HEK293 (cell line): ENCODE results near the gene IP6K3.

Source experiments
- CTCF ChIA-PET: fragments of 350-600 bp; formaldehyde crosslinking; extraction: SDS; loops from one replicate; lab custom pipeline; 2021; ENCODE audit warnings: antibody characterized with exemption; lab: Yijun Ruan, JAX
- POLR2A ChIA-PET: fragments of 300-600 bp; formaldehyde crosslinking; extraction: SDS; loops from one replicate; lab custom pipeline; 2020; ENCODE audit warnings: antibody characterized with exemption, inconsistent platforms; lab: Yijun Ruan, JAX
- H3K27ac ChIP-seq: fragments of 200-500 bp; sonication (Bioruptor generic); 2 replicates; pipeline ENCODE4 v1.5.1; 2014; ENCODE audit warnings: low read depth, low read length, control low read depth, inconsistent platforms; ENCODE audit errors: extremely low read depth
- H3K36me3 ChIP-seq, 2 experiments: fragments of 200-500 bp in 1 of 2; sonication (Bioruptor generic) in 1 of 2; 1 replicate in 1 of 2; 2 replicates in 1 of 2; pipeline ENCODE4 v1.5.1; 2014 to 2017; ENCODE audit warnings: inconsistent platforms in 2 of 2, low read length in 2 of 2; ENCODE audit not compliant: control insufficient read depth in 2 of 2, insufficient read depth in 1 of 2
- H3K4me1 ChIP-seq: fragments of 200-500 bp; sonication (Bioruptor generic); 2 replicates; pipeline ENCODE4 v1.5.1; 2014; ENCODE audit warnings: mild to moderate bottlenecking, low read length, inconsistent platforms; ENCODE audit not compliant: control insufficient read depth, insufficient read depth
- H3K4me3 ChIP-seq: 2 replicates; pipeline ENCODE4 v1.5.1; 2011; ENCODE audit warnings: low read depth, mild to moderate bottlenecking, control low read depth, low read length, moderate library complexity
- H3K9me3 ChIP-seq: fragments of 200-500 bp; sonication (Bioruptor generic); 2 replicates; pipeline ENCODE4 v1.5.1; 2014; ENCODE audit warnings: low read depth, low read length, inconsistent platforms; ENCODE audit not compliant: control insufficient read depth, insufficient read depth
- GLI2 ChIP-seq: fragments of 450-650 bp; formaldehyde crosslinking; IDR thresholded peaks from 2 replicates; pipeline ENCODE4; 2017; ENCODE audit warnings: missing biosample characterization, missing genetic modification characterization, low read depth, borderline replicate concordance
- MZF1 ChIP-seq: fragments of 450-650 bp; formaldehyde crosslinking; IDR thresholded peaks from 2 replicates; pipeline ENCODE4 v1.5.1; 2017; ENCODE audit warnings: missing biosample characterization, missing genetic modification characterization, borderline replicate concordance
- SCRT1 ChIP-seq: fragments of 450-650 bp; formaldehyde crosslinking; IDR thresholded peaks from 2 replicates; pipeline ENCODE4 v1.5.1; 2016; ENCODE audit warnings: missing biosample characterization, missing genetic modification characterization, borderline replicate concordance
- SETDB1 ChIP-seq: IDR thresholded peaks from one replicate; pipeline ENCODE4 v1.6.1; 2017; ENCODE audit warnings: mild to moderate bottlenecking, low read length, moderate library complexity, mixed read lengths; ENCODE audit not compliant: insufficient read length
- SP7 ChIP-seq: fragments of 450-650 bp; formaldehyde crosslinking; IDR thresholded peaks from 2 replicates; pipeline ENCODE4 v1.5.1; 2016; ENCODE audit warnings: missing biosample characterization, missing genetic modification characterization
- ZFHX2 ChIP-seq: fragments of 450-650 bp; formaldehyde crosslinking; conservative IDR thresholded peaks from 2 replicates; pipeline ENCODE4 v1.5.1; 2016; ENCODE audit warnings: missing biosample characterization, missing genetic modification characterization
- ZNF37A ChIP-seq: fragments of 450-650 bp; IDR thresholded peaks from 2 replicates; pipeline ENCODE4 v1.5.1; 2018; ENCODE audit warnings: missing biosample characterization, missing genetic modification characterization
- ZNF529 ChIP-seq: fragments of 450-650 bp; formaldehyde crosslinking; IDR thresholded peaks from 2 replicates; pipeline ENCODE4 v1.5.1; 2017; ENCODE audit warnings: missing genetic modification characterization, missing biosample characterization; ENCODE audit not compliant: insufficient replicate concordance
- ZNF561 ChIP-seq: fragments of 450-650 bp; IDR thresholded peaks from 2 replicates; pipeline ENCODE4 v1.5.1; 2018; ENCODE audit warnings: missing biosample characterization, missing genetic modification characterization, borderline replicate concordance
- ZNF76 ChIP-seq: fragments of 450-650 bp; formaldehyde crosslinking; IDR thresholded peaks from 2 replicates; pipeline ENCODE4; 2016; ENCODE audit warnings: low read depth, missing biosample characterization, missing genetic modification characterization, borderline replicate concordance
- ZNF843 ChIP-seq: fragments of 450-650 bp; formaldehyde crosslinking; IDR thresholded peaks from 2 replicates; pipeline ENCODE4 v1.5.1; 2016; ENCODE audit warnings: missing biosample characterization, missing genetic modification characterization
- ZSCAN23 ChIP-seq: fragments of 450-650 bp; formaldehyde crosslinking; IDR thresholded peaks from 2 replicates; pipeline ENCODE4 v1.5.1; 2016; ENCODE audit warnings: missing biosample characterization, missing genetic modification characterization
- TF ChIP-seq, protein P1 (sequence below): fragments of 450-650 bp; formaldehyde crosslinking; IDR thresholded peaks from 2 replicates; pipeline ENCODE4 v1.5.1; 2016; ENCODE audit warnings: missing biosample characterization, missing genetic modification characterization, low read depth
- TF ChIP-seq, protein P2 (sequence below): fragments of 450-650 bp; formaldehyde crosslinking; IDR thresholded peaks from 2 replicates; pipeline ENCODE4 v1.5.1; 2016; ENCODE audit warnings: missing biosample characterization, missing genetic modification characterization
- TF ChIP-seq, protein P3 (sequence below): fragments of 450-650 bp; formaldehyde crosslinking; IDR thresholded peaks from 2 replicates; pipeline ENCODE4 v1.5.1; 2016; ENCODE audit warnings: missing biosample characterization, missing genetic modification characterization
- TF ChIP-seq, protein P4 (sequence below): fragments of 450-650 bp; formaldehyde crosslinking; IDR thresholded peaks from 2 replicates; pipeline ENCODE4 v1.5.1; 2017; ENCODE audit warnings: missing biosample characterization, missing genetic modification characterization
- TF ChIP-seq, protein P5 (sequence below): fragments of 450-650 bp; formaldehyde crosslinking; IDR thresholded peaks from 2 replicates; pipeline ENCODE4 v1.5.1; 2016; ENCODE audit warnings: missing biosample characterization, missing genetic modification characterization
- TF ChIP-seq, protein P6 (sequence below): fragments of 450-650 bp; formaldehyde crosslinking; IDR thresholded peaks from 2 replicates; pipeline ENCODE4 v1.5.1; 2016; ENCODE audit warnings: missing biosample characterization, missing genetic modification characterization

The IP6K3 gene

DNA sequence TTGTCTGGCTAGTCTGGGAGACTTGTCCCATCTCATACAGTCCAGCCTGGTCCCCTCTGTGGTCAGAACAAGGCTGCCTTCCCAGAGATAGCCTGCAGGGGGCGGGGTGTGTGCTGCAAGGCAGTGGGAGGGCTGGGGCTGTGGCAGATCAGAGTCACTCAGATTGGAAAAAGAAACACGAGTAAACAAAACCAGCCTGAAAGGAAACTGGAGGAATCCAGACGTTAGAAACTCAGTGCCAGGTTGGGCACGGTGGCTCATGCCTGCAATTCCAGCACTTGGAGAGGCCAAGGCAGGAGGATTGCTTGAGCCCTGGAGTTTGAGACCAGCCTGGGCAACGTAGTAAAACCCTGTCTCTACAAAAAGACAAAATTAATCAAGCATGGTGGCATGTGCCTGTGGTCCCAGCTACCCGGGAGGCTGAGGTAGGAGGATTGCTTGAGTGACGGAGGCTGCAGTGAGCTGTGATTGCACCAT, 22.0 kb upstream of the IP6K3 start (continued):
- TF ChIP-seq, protein P1, sequence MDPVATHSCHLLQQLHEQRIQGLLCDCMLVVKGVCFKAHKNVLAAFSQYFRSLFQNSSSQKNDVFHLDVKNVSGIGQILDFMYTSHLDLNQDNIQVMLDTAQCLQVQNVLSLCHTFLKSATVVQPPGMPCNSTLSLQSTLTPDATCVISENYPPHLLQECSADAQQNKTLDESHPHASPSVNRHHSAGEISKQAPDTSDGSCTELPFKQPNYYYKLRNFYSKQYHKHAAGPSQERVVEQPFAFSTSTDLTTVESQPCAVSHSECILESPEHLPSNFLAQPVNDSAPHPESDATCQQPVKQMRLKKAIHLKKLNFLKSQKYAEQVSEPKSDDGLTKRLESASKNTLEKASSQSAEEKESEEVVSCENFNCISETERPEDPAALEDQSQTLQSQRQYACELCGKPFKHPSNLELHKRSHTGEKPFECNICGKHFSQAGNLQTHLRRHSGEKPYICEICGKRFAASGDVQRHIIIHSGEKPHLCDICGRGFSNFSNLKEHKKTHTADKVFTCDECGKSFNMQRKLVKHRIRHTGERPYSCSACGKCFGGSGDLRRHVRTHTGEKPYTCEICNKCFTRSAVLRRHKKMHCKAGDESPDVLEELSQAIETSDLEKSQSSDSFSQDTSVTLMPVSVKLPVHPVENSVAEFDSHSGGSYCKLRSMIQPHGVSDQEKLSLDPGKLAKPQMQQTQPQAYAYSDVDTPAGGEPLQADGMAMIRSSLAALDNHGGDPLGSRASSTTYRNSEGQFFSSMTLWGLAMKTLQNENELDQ: no peak
- TF ChIP-seq, protein P2, sequence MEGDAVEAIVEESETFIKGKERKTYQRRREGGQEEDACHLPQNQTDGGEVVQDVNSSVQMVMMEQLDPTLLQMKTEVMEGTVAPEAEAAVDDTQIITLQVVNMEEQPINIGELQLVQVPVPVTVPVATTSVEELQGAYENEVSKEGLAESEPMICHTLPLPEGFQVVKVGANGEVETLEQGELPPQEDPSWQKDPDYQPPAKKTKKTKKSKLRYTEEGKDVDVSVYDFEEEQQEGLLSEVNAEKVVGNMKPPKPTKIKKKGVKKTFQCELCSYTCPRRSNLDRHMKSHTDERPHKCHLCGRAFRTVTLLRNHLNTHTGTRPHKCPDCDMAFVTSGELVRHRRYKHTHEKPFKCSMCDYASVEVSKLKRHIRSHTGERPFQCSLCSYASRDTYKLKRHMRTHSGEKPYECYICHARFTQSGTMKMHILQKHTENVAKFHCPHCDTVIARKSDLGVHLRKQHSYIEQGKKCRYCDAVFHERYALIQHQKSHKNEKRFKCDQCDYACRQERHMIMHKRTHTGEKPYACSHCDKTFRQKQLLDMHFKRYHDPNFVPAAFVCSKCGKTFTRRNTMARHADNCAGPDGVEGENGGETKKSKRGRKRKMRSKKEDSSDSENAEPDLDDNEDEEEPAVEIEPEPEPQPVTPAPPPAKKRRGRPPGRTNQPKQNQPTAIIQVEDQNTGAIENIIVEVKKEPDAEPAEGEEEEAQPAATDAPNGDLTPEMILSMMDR: peak; percentile 46
- TF ChIP-seq ZSCAN23 (tag by site-specific recombination): no peak
- TF ChIP-seq ZFHX2 (tag by site-specific recombination): 0 out of 2 replicates have a peak, but pooled peaks have one; percentile 18

DNA sequence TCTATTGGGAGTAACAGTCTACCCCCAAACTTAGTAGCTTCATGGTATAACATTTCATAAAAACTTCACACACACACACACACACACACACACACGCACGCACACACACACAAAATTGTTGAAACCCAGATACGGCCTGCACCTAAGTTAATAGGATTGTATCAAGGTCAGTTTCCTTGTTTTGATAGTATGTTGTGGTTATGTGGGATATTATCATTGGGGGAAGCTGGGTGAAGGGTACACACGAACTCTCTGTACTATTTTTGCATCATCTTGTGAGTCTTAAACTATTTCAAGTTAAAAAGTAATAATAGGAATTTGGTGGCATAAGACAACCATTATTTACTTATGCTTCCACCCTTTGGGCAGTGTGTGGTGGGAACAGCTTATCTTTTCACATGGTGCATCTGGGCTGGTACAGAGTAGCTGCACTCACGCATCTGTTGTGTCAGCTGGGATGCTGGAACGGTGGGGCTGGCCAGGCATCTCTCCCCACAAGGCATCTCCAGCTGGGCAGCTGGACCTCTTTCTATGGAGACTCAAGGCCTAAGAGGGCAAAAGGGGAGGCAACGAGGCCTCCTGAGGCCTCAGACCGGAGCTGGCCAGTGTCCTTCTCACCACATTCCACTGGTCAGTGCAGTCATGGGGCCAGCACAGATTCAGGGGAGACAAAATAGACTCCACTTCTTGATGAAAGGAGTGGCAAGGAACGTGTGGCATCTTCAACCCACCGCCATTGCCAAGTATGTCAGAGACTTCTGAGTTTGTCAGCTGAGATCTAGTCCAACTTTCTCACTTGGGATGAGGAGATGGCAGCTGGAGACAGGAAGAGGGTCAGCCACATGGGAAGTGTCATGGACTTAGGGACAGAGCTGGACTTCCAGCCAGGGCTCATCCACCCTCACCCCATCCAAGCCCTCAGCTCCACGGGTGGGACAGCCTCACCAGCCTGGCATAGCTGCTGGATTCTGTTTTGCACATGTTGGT, 20.5 kb upstream of the IP6K3 start:
- POLR2A ChIA-PET: interaction anchor here (1.1 kb wide), 1 partner anchor 10 kb away, joined by 3 read pairs; no protein-coding TSS in a partner anchor
- no peak overlapping the region for H3K27ac ChIP-seq
- TF ChIP-seq ZNF529 (tag by site-specific recombination): peak; percentile 100
- no peak for TF ChIP-seq ZNF843 (tag by site-specific recombination)
- TF ChIP-seq, protein P3, sequence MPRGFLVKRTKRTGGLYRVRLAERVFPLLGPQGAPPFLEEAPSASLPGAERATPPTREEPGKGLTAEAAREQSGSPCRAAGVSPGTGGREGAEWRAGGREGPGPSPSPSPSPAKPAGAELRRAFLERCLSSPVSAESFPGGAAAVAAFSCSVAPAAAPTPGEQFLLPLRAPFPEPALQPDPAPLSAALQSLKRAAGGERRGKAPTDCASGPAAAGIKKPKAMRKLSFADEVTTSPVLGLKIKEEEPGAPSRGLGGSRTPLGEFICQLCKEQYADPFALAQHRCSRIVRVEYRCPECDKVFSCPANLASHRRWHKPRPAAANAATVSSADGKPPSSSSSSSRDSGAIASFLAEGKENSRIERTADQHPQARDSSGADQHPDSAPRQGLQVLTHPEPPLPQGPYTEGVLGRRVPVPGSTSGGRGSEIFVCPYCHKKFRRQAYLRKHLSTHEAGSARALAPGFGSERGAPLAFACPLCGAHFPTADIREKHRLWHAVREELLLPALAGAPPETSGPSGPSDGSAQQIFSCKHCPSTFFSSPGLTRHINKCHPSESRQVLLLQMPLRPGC (tag by site-specific recombination): no peak
- no peak for TF ChIP-seq ZNF37A (tag by site-specific recombination)
- no peak for TF ChIP-seq SETDB1
- TF ChIP-seq, protein P4, sequence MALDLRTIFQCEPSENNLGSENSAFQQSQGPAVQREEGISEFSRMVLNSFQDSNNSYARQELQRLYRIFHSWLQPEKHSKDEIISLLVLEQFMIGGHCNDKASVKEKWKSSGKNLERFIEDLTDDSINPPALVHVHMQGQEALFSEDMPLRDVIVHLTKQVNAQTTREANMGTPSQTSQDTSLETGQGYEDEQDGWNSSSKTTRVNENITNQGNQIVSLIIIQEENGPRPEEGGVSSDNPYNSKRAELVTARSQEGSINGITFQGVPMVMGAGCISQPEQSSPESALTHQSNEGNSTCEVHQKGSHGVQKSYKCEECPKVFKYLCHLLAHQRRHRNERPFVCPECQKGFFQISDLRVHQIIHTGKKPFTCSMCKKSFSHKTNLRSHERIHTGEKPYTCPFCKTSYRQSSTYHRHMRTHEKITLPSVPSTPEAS (tag by site-specific recombination): peak; percentile 71
- no peak for TF ChIP-seq ZNF76 (tag by site-specific recombination)
- TF ChIP-seq, all 188 proteins: peak for 2
- Histone ChIP-seq H3K9me3 (no peaks in the 10 kb centered on the region), H3K4me3 (no peak overlapping the region), H3K4me1 (peaks cover 5% of the 10 kb centered on the region), H3K36me3 (peaks cover 0 to 2% of the 10 kb centered on the region in 2 experiments; a peak in 1 of 3 replicates)
- CTCF ChIA-PET: interaction anchor here (0.5 to 8.8 kb wide), 34 partner anchors 8 to 1138 kb away, joined by 3 to 149 read pairs (median 4); partner anchors contain the start of genes IP6K3 and UQCC2

DNA sequence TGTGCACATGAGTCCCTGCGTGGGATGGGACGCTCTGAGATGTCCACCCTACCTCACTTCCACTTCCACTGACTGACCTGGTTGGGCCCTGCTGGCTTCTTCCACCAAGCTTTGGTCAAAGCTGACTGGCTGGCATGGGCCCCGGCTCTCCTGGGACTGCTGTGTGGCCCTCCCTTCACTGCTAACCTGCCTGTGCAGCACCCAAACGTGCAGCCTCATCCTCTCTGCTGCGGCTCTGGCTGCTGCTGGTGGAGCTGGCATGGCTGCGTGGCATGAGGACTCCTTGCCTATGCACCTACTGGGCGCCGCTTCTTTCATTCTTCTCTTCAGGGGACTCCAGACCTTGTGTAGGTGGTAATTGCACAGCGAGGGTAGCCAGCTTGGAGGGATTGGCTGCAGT, 18.7 kb upstream of the IP6K3 start:
- ChIA-PET POLR2A (no interaction called here), CTCF (interaction anchor here (1.7 to 8.8 kb wide), 3 partner anchors 19 to 388 kb away, joined by 4 to 149 read pairs (median 90); partner anchors contain the start of genes IP6K3 and UQCC2)
- H3K4me3 ChIP-seq: no peak overlapping the region
- no peaks in the 10 kb centered on the region for H3K36me3 ChIP-seq
- H3K9me3 ChIP-seq: no peaks in the 10 kb centered on the region
- no peak overlapping the region for H3K27ac ChIP-seq
- peaks cover 5% of the 10 kb centered on the region for H3K4me1 ChIP-seq
- TF ChIP-seq, protein P5, sequence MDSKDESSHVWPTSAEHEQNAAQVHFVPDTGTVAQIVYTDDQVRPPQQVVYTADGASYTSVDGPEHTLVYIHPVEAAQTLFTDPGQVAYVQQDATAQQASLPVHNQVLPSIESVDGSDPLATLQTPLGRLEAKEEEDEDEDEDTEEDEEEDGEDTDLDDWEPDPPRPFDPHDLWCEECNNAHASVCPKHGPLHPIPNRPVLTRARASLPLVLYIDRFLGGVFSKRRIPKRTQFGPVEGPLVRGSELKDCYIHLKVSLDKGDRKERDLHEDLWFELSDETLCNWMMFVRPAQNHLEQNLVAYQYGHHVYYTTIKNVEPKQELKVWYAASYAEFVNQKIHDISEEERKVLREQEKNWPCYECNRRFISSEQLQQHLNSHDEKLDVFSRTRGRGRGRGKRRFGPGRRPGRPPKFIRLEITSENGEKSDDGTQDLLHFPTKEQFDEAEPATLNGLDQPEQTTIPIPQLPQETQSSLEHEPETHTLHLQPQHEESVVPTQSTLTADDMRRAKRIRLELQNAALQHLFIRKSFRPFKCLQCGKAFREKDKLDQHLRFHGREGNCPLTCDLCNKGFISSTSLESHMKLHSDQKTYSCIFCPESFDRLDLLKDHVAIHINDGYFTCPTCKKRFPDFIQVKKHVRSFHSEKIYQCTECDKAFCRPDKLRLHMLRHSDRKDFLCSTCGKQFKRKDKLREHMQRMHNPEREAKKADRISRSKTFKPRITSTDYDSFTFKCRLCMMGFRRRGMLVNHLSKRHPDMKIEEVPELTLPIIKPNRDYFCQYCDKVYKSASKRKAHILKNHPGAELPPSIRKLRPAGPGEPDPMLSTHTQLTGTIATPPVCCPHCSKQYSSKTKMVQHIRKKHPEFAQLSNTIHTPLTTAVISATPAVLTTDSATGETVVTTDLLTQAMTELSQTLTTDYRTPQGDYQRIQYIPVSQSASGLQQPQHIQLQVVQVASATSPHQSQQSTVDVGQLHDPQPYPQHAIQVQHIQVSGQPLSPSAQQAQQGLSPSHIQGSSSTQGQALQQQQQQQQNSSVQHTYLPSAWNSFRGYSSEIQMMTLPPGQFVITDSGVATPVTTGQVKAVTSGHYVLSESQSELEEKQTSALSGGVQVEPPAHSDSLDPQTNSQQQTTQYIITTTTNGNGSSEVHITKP (tag by site-specific recombination): no peak
- TF ChIP-seq, protein P6, sequence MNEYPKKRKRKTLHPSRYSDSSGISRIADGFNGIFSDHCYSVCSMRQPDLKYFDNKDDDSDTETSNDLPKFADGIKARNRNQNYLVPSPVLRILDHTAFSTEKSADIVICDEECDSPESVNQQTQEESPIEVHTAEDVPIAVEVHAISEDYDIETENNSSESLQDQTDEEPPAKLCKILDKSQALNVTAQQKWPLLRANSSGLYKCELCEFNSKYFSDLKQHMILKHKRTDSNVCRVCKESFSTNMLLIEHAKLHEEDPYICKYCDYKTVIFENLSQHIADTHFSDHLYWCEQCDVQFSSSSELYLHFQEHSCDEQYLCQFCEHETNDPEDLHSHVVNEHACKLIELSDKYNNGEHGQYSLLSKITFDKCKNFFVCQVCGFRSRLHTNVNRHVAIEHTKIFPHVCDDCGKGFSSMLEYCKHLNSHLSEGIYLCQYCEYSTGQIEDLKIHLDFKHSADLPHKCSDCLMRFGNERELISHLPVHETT (tag by site-specific recombination): no peak
- TF ChIP-seq GLI2 (tag by site-specific recombination) (no peak), MZF1 (tag by site-specific recombination) (no peak), SP7 (tag by site-specific recombination) (no peak), ZNF561 (tag by site-specific recombination) (no peak), SCRT1 (no peak)
